K562 (cell line): ENCODE measurements around the gene PHF20. TPM values are rescaled to one million over a fixed set of nuclear protein-coding genes. Genes with fewer than 3 reads are reported as not detected.

ENCODE experiments used
- ATAC-seq: fragments of 200-7000 bp; cut with Tn5 transposase; 3 replicates; pipeline ENCODE4 v1.9.1; 2020; ENCODE audit warnings: moderate library complexity
- BruUV-seq: library from RNA; stranded (reverse); fragments of 400-500 nt; replicated peaks from 2 replicates; lab custom pipeline; 2021; lab: Mats Ljungman, UMichigan
- CTCF ChIA-PET: fragments of 300-600 bp; formaldehyde crosslinking; extraction: SDS; loops from one replicate; lab custom pipeline; 2021; ENCODE audit warnings: low intra/inter-chr PET ratio; lab: Yijun Ruan, JAX
- POLR2A ChIA-PET: fragments of 300-600, 350-650 bp; sonication (Branson Sonifier 250); formaldehyde crosslinking; extraction: SDS; loops from one replicate; lab custom pipeline; 2021; ENCODE audit warnings: antibody characterized with exemption, inconsistent platforms; lab: Yijun Ruan, JAX
- DNase-seq, 4 experiments: peaks; one replicate each; pipeline versions ENCODE4 v3.0.0 to v3.0.0-alpha.2; 2011 to 2018; ENCODE audit warnings: low spot score in 3 of 4, mixed read lengths in 3 of 4; ENCODE audit errors: extremely low read depth in 1 of 4
- FAIRE-seq: peaks from 2 replicates; lab custom pipeline; 2011; peaks lifted over from hg19 to GRCh38; lab: Jason Lieb, UNC
- H2AFZ ChIP-seq: 2 replicates; pipeline ENCODE4 v1.6.0; 2011; ENCODE audit warnings: low read depth, low read length, control low read depth, inconsistent platforms
- H3K27ac ChIP-seq: fragments of 200-600 bp; 3 replicates; pipeline ENCODE4 v1.8.0; 2011; ENCODE audit warnings: low read depth, mild to moderate bottlenecking, control low read depth, inconsistent platforms, low read length, moderate library complexity, mixed read lengths; ENCODE audit errors: extremely low read depth
- H3K27me3 ChIP-seq, 2 experiments: fragments of 300-600 bp in 1 of 2; 2 replicates in 1 of 2; 3 replicates in 1 of 2; pipeline versions ENCODE4 v1.6.0 to v1.8.0; 2011; ENCODE audit warnings: inconsistent platforms in 2 of 2, low read length in 2 of 2, mild to moderate bottlenecking in 1 of 2, mixed read lengths in 1 of 2, moderate library complexity in 1 of 2; ENCODE audit not compliant: control insufficient read depth in 2 of 2, insufficient read depth in 2 of 2
- H3K36me3 ChIP-seq: fragments of 300-600 bp; 3 replicates; pipeline ENCODE4 v1.8.0; 2011; ENCODE audit warnings: mild to moderate bottlenecking, low read length, inconsistent platforms; ENCODE audit not compliant: control insufficient read depth, insufficient read depth
- H3K4me1 ChIP-seq, 2 experiments: fragments of 200-600 bp in 1 of 2; replicated peaks in 1 of 2; 2 replicates in 1 of 2; 3 replicates in 1 of 2; pipeline versions ENCODE4 v1.5.1 to v1.8.0; 2011; ENCODE audit warnings: inconsistent platforms in 2 of 2, low read length in 2 of 2, mild to moderate bottlenecking in 1 of 2, mixed read lengths in 1 of 2, moderate library complexity in 1 of 2; ENCODE audit not compliant: control insufficient read depth in 2 of 2, insufficient read depth in 2 of 2
- H3K4me2 ChIP-seq: 2 replicates; pipeline ENCODE4 v1.6.1; 2011; ENCODE audit warnings: low read length, control low read depth, inconsistent platforms, mixed read lengths; ENCODE audit not compliant: insufficient read depth
- H3K4me3 ChIP-seq: fragments of 200-600 bp; sonication (generic), shearing (Covaris generic); 2 replicates; pipeline ENCODE4 v1.5.1; 2016; ENCODE audit warnings: control low read depth, inconsistent platforms
- H3K79me2 ChIP-seq: fragments of 200-600 bp; 3 replicates; pipeline ENCODE4 v1.8.0; 2011; ENCODE audit warnings: low read length, inconsistent platforms; ENCODE audit not compliant: control insufficient read depth, insufficient read depth
- H3K9ac ChIP-seq, 2 experiments: 2 replicates each; pipeline versions ENCODE4 v1.6.0 to v1.6.1; 2011; ENCODE audit warnings: low read depth in 2 of 2, low read length in 2 of 2, control low read depth in 1 of 2, inconsistent platforms in 1 of 2, mild to moderate bottlenecking in 1 of 2, mixed read lengths in 1 of 2; ENCODE audit not compliant: insufficient read depth in 1 of 2
- H3K9me1 ChIP-seq: one replicate; pipeline ENCODE4 v1.6.0; 2011; ENCODE audit warnings: inconsistent platforms, mild to moderate bottlenecking, low read length, moderate library complexity; ENCODE audit not compliant: control insufficient read depth, insufficient read depth
- H3K9me3 ChIP-seq: replicated peaks from 2 replicates; pipeline ENCODE4 v1.5.1; 2011; ENCODE audit warnings: low read depth, low read length, inconsistent platforms; ENCODE audit not compliant: control insufficient read depth, insufficient read depth
- H4K20me1 ChIP-seq: replicated peaks from 2 replicates; pipeline ENCODE4 v1.6.1; 2011; ENCODE audit warnings: low read length, inconsistent platforms, mixed read lengths; ENCODE audit not compliant: control insufficient read depth, insufficient read depth
- HDGF ChIP-seq: fragments of 450-650 bp; IDR thresholded peaks from 2 replicates; pipeline ENCODE4 v1.6.1; 2016
- SMARCE1 ChIP-seq: fragments of 450-650 bp; IDR thresholded peaks from 2 replicates; pipeline ENCODE4 v1.7.1; 2016; ENCODE audit warnings: mild to moderate bottlenecking
- WGBS: fragments of 100-300 bp; shearing (Covaris generic); methylation state at CpG from one replicate; pipeline ENCODE4 v1.1.6; 2016; ENCODE audit warnings: low coverage, mixed read lengths; ENCODE audit not compliant: insufficient coverage; ENCODE audit errors: missing lambda C conversion rate; 5-methylcytosine and 5-hydroxymethylcytosine counted together
- in situ Hi-C: fragments of 300-500 bp; cut with MboI; formaldehyde crosslinking; loops from 4 replicates; pipeline ENCODE4 v1.15.0; 2018; ENCODE audit warnings: inconsistent platforms, mixed read lengths
- intact Hi-C: fragments of 100-400 bp; cut with micrococcal nuclease; formaldehyde crosslinking; loops from 2 replicates; pipeline ENCODE4 v1.14.2; 2022
- polyA plus RNA-seq, 8 experiments: library from polyadenylated mRNA; depleted of rRNA in 4 of 8; stranded (reverse) in 5 of 8; unstranded in 3 of 8; fragments of >200 nt; fragmentation: Nextera tagmentation in 2 of 8; fragmentation: Illumina TruSeq in 1 of 8; extraction: Ambion mirVana in 2 of 8; extraction: Trizol in 1 of 8; gene quantifications; 2 replicates each; pipeline versions ENCODE4 v1.2.1 to v1.2.3, GENCODE V29; 2011 to 2014; ENCODE audit warnings: inconsistent platforms in 1 of 8, missing spikeins in 1 of 8
- total RNA-seq, 7 experiments: library from RNA; depleted of rRNA in 6 of 7; stranded (reverse); fragments of >200 nt in 6 of 7; fragmentation: Illumina TruSeq in 2 of 7; extraction: Trizol in 2 of 7; gene quantifications; 2 replicates each; pipeline versions ENCODE4 v1.2.1 to v1.2.3, GENCODE V29; 2011 to 2021; ENCODE audit warnings: low replicate concordance in 1 of 7
- TF ChIP-seq, protein P1 (sequence below): fragments of 450-650 bp; formaldehyde crosslinking; IDR thresholded peaks from 2 replicates; pipeline ENCODE4 v1.4.0; 2020; ENCODE audit warnings: mild to moderate bottlenecking, mixed read lengths
- TF ChIP-seq, protein P2 (sequence below): sonication (generic); formaldehyde crosslinking; IDR thresholded peaks from 2 replicates; pipeline ENCODE4 v1.8.0; 2022; ENCODE audit warnings: missing genetic modification reagents, mild to moderate bottlenecking, borderline replicate concordance
- TF ChIP-seq, protein P3 (sequence below): fragments of 250-450 bp; sonication (Bioruptor Pico); IDR thresholded peaks from 2 replicates; pipeline ENCODE4 v1.8.0; 2021; ENCODE audit warnings: mild to moderate bottlenecking, moderate library complexity

The PHF20 gene
- total and polyA plus RNA-seq, 9 of the 15 experiments (the other 6 are each of a cell fraction or from before 2014, with no cell fraction given): 49.9 to 196 (median 70.7) TPM

DNA sequence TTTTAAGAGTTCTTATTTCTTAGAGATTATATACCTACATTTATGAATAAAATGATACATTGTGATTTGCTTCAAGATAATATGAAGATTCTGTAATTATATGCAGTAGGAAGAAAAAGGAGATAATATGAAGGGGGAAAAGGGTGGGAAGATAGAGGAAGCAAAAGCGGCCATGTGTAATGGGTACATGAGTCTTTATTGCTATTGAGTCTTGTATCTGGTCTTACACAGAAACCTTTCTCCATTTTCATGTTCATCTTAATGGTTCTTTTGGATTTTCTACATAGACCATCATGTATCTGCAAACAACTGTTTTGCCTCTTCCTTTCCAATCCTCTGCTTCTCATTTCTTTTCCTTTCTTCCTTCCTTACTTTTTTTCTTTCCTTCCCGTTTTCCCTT, 36.1 kb downstream of the PHF20 start:
- BruUV-seq: no TSS peak
- H4K20me1 ChIP-seq: no peaks in the 10 kb centered on the region
- no peak overlapping the region for H3K27ac ChIP-seq
- peaks cover 17% of the 10 kb centered on the region; the same call in 2 of the 3 replicates for H3K79me2 ChIP-seq
- ChIA-PET CTCF (no interaction called here), POLR2A (interaction anchor here (1.0 kb wide), 1 partner anchor 65 kb away, joined by 3 read pairs; the partner anchor contains the start of gene RBM39)
- no peak overlapping the region for H2AFZ ChIP-seq
- H3K9me1 ChIP-seq: no peaks in the 10 kb centered on the region
- H3K9ac ChIP-seq: no peak overlapping the region
- DNase-seq (no peak), ATAC-seq (no peak), FAIRE-seq (no peak)
- no peak overlapping the region for H3K4me3 ChIP-seq
- TF ChIP-seq, protein P1, sequence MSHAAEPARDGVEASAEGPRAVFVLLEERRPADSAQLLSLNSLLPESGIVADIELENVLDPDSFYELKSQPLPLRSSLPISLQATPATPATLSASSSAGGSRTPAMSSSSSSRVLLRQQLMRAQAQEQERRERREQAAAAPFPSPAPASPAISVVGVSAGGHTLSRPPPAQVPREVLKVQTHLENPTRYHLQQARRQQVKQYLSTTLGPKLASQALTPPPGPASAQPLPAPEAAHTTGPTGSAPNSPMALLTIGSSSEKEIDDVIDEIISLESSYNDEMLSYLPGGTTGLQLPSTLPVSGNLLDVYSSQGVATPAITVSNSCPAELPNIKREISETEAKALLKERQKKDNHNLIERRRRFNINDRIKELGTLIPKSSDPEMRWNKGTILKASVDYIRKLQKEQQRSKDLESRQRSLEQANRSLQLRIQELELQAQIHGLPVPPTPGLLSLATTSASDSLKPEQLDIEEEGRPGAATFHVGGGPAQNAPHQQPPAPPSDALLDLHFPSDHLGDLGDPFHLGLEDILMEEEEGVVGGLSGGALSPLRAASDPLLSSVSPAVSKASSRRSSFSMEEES (CRISPR knock-in tag): no peak
- TF ChIP-seq, protein P2, sequence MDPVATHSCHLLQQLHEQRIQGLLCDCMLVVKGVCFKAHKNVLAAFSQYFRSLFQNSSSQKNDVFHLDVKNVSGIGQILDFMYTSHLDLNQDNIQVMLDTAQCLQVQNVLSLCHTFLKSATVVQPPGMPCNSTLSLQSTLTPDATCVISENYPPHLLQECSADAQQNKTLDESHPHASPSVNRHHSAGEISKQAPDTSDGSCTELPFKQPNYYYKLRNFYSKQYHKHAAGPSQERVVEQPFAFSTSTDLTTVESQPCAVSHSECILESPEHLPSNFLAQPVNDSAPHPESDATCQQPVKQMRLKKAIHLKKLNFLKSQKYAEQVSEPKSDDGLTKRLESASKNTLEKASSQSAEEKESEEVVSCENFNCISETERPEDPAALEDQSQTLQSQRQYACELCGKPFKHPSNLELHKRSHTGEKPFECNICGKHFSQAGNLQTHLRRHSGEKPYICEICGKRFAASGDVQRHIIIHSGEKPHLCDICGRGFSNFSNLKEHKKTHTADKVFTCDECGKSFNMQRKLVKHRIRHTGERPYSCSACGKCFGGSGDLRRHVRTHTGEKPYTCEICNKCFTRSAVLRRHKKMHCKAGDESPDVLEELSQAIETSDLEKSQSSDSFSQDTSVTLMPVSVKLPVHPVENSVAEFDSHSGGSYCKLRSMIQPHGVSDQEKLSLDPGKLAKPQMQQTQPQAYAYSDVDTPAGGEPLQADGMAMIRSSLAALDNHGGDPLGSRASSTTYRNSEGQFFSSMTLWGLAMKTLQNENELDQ (CRISPR knock-in tag): no peak
- TF ChIP-seq HDGF: no peak
- TF ChIP-seq, protein P3, sequence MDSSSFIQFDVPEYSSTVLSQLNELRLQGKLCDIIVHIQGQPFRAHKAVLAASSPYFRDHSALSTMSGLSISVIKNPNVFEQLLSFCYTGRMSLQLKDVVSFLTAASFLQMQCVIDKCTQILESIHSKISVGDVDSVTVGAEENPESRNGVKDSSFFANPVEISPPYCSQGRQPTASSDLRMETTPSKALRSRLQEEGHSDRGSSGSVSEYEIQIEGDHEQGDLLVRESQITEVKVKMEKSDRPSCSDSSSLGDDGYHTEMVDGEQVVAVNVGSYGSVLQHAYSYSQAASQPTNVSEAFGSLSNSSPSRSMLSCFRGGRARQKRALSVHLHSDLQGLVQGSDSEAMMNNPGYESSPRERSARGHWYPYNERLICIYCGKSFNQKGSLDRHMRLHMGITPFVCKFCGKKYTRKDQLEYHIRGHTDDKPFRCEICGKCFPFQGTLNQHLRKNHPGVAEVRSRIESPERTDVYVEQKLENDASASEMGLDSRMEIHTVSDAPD: no peak
- TF ChIP-seq SMARCE1: no peak
- in situ Hi-C loops: no loop called here
- no peaks in the 10 kb centered on the region for H3K4me1 ChIP-seq
- H3K36me3 ChIP-seq: peaks cover 24% of the 10 kb centered on the region
- WGBS: 75% methylated on average over 2 of the region's 2 CpGs
- no peaks in the 10 kb centered on the region for H3K27me3 ChIP-seq
- intact Hi-C loops: no loop called here
- no peaks in the 10 kb centered on the region for H3K9me3 ChIP-seq
- H3K4me2 ChIP-seq: no peak overlapping the region
